Amniotic stem cell (primary cell): ENCODE results near the gene NEXN.
"Not testable (repeated sequence)": the region's sequence is repeated elsewhere in the genome, so short reads cannot be mapped to it uniquely, and the experiment has no call there.

Source experiments
- DNase-seq: peaks from one replicate; lab custom pipeline; 2025; lab: John Stamatoyannopoulos, UW

NEXN gene

DNA sequence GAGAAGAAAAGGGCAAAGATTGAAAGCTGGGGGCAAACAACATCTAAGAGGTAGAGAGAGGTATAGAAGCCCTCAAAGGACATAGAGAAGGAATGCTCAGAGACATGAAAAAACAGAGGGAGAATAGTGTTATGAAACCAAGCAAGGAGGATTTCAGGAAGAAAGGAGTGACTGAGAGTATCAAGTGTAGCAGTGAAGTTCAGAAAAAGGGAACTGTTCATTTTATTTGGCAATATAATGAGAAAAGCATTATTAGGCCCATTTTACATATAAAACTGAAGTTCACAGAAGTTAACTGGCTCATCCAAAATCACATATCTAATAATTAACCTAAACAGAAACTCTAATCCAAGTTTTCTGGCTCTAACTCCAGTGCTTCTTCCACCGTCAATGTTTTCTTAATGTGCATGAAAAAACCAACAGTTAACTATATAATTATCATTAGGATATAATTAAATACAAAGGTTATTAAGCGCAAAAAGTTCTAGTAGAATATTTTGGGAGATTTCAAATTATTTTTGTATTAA, 17.7 kb downstream of the NEXN start:
- DNase-seq = no peak

GRCh38 chr1:77906624-77907023, 18.2 kb downstream of the NEXN start:
- no peak for DNase-seq

GRCh38 chr1:77910116-77910515, 21.7 kb downstream of the NEXN start:
- DNase-seq = no peak

GRCh38 chr1:77918918-77919317, 30.5 kb downstream of the NEXN start:
- not testable (repeated sequence) for DNase-seq

GRCh38 chr1:77925518-77925917, 37.1 kb downstream of the NEXN start:
- DNase-seq = no peak

DNA sequence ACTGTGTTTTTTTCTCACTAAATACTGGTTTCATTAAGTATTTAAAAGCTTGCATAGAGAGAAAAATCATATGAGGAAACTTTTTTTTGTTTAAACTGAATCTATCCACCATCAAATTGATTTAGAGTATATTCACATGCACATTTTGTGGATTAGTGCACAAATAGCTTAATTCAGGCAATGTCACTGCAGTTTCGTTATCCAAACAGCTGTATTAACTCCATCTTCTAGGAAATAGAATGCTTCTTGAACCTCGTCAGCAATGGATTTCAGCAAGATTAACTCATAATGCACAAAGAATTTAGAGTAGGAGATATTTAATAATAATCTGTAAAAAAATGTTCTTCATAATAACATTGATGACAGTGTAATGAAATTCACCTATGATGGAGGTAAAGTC, 37.5 kb downstream of the NEXN start:
- no peak for DNase-seq

DNA sequence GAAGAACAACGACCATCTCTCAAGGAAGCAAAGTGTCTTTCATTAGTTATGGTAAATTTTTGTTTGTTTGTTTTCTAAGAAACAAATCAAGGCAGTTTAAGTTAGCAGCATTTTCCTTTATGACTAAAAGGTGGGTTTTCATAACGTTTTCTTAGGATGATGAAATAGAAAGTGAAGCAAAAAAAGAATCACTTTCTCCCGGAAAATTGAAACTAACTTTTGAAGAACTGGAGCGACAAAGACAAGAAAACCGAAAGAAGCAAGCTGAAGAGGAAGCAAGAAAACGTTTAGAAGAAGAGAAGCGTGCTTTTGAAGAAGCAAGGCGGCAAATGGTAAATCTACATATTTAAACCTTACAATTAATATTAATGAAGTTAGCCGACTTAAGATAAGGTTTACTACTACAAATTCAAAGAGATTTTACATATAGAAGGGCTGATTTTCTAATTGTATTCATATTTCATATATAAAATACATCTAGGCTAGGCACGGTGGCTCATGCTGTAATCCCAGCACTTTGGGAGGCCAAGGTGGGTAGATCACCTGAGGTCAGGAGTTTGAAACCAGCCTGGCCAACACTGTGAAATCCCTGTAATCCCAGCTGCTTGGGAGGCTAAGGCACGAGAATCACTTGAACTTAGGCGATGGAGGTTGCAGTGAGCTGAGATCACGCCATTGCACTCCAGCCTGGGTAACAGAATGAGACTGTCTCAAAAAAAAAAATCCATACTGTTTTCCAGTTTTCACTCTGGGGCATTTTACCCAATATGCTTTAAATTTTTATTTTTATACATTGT, 38.3 kb downstream of the NEXN start:
- DNase-seq = no peak

DNA sequence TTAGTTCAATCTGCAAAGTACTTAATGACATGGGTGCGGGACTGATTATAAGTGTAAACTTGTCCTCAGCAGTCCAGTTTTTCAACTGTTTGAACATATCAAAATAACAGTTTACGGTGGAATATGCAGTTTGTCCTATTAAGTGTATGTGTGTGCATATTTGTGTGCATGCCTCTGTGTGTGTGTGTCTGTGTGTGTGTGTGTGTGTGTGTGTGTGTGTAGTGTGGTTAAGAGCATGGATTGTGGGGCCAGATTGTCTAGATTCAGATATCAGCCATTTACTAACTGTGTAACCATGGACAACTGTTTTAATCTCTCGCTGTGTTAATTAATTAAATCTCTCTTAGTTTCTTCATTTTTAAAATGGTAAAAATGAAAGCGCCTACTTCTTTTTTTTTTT, 39.0 kb downstream of the NEXN start:
- DNase-seq = no peak

- DNase-seq = no peak
Measured at GRCh38 chr1:77929806-77930205, 41.4 kb downstream of the NEXN start.

- no peak for DNase-seq
Measured at GRCh38 chr1:77938651-77939050, 50.2 kb downstream of the NEXN start.

DNA sequence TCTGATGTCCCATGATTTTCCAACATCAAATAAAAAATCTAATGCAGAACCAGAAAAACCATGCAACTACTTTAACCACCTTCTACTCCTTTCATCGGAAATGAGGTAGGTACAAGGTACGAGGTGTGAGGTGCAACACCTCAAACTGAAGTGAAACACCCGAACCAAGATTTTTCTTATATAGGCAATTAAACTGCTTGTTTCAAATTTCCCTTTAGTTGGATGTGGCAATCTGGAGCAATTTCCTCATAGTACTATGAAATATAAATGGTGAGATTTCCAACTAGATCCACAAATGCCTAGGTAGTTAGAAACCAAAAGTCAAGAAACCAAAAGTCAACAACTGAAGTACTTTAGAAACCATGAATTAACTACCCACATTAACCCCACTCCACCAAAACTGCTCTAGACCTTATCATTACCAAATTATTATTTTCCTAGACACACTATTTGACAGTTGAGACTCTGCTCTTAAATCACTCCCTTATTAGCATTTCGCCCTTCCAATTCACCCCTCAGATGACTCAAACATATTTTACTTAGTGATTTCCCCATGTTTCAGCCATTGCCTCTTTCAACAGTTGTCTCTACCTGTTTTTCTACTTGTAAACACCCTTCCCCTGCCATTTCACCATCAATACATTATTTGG, 52.6 kb downstream of the NEXN start:
- DNase-seq = no peak

DNA sequence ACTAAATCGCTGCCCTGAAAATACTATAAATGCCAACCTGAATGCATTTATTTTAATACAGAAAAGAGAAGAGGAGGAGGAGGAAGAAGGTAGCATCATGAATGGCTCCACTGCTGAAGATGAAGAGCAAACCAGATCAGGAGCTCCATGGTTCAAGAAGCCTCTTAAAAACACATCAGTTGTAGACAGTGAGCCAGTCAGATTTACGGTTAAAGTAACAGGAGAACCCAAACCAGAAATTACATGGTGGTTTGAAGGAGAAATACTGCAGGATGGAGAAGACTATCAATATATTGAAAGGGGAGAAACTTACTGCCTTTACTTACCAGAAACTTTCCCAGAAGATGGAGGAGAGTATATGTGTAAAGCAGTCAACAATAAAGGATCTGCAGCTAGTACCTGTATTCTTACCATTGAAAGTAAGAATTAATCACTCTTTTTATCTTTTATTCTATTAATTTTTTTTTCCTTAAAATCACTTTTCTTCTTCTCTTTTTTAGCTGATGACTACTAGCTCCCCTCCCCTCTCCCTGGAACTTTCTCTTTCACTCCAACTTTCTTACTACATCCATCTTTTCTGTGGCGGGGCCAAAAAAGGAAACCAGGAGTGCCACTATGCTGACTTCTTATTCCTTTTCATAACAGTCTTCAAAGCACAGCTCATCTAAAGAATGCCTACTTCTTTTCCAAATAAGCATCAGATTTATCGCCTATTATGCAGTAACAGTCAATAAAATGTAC, 54.1 kb downstream of the NEXN start:
- DNase-seq = no peak

GRCh38 chr1:77945345-77945744, 56.9 kb downstream of the NEXN start:
- DNase-seq = no peak

GRCh38 chr1:77948841-77949424, 60.5 kb downstream of the NEXN start:
- no peak for DNase-seq

DNA sequence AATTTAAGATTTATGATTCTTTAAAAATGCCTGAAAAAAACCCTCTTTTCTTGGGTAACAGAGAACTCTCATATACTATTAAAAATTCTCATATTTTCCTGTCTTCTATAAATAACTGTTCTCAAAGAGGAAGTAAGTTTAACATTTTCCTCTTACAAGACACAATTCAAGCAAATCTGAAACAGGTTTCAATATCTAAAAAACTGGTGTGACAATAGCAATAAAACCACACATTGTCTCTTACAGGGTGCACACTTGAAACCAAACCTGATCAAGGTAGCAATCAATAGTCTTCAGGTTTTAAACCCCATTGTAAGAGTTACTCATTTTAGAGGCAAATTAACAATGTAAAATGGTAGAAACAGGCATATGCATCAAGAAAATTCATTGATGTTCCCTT, 62.4 kb downstream of the NEXN start:
- DNase-seq = no peak

DNA sequence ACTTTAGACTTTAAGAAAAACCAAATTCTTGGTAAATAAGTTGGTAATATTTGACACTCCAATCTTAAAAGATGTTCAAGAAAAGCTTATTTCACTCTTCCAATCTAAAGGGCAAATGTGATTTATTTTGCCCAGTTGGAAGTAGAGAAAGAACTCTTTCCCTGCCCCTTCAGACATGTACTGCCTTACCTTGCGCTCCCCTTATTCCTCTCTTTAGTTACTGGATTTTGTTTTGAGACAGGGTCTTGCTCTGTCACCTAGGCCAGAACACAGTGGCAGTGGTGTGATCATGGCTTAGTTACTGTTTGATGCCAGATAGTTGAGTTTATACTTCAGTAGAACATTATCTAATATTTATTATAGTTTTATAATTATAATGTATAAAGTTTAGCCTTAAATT, 62.9 kb downstream of the NEXN start:
- no peak for DNase-seq

DNA sequence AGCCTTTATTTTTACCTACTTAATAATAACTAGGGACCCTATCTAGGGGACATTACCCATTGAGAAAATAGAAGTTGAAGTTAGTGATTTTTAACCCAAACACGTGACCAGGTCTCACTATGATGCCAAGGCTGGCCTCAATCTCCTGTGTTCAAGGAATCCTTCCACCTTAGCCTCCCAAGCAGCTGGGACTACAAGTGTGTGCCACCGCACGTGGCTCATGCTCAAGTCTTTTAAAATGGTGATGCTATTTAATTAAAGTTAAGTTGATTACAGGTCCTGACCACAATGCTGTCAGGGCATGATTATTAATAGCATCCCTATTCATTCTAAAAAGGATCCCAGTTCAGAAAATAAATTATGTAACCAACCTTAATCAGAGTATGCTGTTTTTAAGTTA, 65.5 kb downstream of the NEXN start:
- DNase-seq = no peak

- DNase-seq = no peak
Measured at GRCh38 chr1:77954521-77954920, 66.1 kb downstream of the NEXN start.

DNA sequence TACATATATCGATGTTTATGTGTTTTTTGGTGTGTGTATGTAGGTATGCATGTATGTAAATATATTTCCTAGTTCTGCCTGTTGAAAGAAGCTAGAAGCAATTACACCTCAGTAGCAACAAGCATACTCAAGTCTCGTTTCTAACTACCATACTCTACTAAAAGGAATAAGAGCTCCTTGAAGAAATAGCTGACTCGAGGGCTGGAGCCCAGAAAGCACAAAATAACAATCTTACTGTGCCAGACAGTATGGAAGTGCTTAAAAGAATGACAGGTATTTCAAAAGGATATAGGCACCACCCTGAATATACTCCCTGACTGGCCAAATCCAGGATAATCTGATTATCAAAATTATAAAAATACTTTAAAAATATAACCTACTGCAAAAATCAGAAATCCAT, 67.3 kb downstream of the NEXN start:
- DNase-seq = no peak

GRCh38 chr1:77956464-77956863, 68.0 kb downstream of the NEXN start:
- no peak for DNase-seq

- no peak for DNase-seq
Measured at GRCh38 chr1:77958391-77958790, 70.0 kb downstream of the NEXN start.

DNA sequence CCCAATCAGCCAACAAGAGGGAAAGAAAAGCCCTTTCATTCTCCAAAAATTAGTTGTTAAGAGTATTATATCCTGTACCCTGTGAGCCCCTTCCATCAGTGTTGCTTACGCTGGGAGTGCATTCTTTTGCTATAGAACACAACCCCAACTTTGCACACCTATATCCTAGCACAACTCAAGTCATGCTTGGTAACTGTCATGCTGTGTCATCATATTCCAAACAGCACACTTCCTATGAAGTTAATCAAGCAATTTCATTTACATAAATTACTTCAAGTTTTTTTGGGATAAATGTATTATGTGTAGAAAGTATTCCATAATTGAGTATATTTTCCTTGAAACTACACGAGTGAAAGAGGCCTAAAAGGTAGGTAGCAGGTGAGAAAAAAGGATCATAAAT, 70.4 kb downstream of the NEXN start:
- DNase-seq = no peak

DNA sequence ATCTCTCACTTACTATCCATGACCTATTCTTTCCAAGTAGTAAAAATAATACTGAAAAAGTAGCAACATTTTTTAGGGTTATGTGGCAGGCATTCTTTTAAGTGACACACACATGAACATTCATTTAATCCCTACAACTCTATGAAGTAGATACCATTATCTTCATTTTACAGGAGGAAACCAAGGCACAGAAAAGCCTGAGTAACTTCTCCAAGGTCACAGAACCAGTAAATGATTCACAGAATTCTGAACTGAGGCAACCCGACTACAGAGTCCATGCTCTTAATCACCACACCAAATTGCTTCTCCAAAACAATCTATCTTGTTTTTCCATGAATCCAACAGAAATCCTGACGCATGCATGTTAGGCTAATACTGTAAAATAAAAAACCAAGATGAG, 73.0 kb downstream of the NEXN start:
- DNase-seq = no peak
